H1 (cell line): ENCODE measurements around the gene C9orf40. TPM values are rescaled to one million over a fixed set of nuclear protein-coding genes. Genes with fewer than 3 reads are reported as not detected.

Experiments
- CTCF ChIA-PET: fragments of 300-600 bp; sonication (Branson Sonifier 250); formaldehyde crosslinking; loops from one replicate; lab custom pipeline; 2021; ENCODE audit not compliant: partially characterized antibody; lab: Charles Lee
- POLR2A ChIA-PET: fragments of 300-600 bp; sonication (Branson Sonifier 250); formaldehyde crosslinking; loops from one replicate; lab custom pipeline; 2021; ENCODE audit warnings: inconsistent platforms; ENCODE audit not compliant: partially characterized antibody; lab: Charles Lee
- DNase-seq, 2 experiments: peaks; one replicate each; pipeline versions ENCODE4 v3.0.0 to v3.0.0-alpha.2; 2010 to 2022; ENCODE audit warnings: low spot score in 2 of 2, low read depth in 1 of 2, mixed read lengths in 1 of 2
- FAIRE-seq: peaks from 2 replicates; lab custom pipeline; 2011; peaks lifted over from hg19 to GRCh38; lab: Jason Lieb, UNC
- H2AFZ ChIP-seq: 2 replicates; pipeline ENCODE4 v1.8.1; 2012; ENCODE audit warnings: low read length, inconsistent platforms
- H2AK5ac ChIP-seq: 2 replicates; pipeline ENCODE4 v1.6.1; 2013; ENCODE audit warnings: low read depth, low read length
- H2BK120ac ChIP-seq: replicated peaks from 2 replicates; pipeline ENCODE3; 2013; ENCODE audit warnings: low read depth, low read length, inconsistent platforms
- H2BK12ac ChIP-seq: 2 replicates; pipeline ENCODE4 v1.6.1; 2013; ENCODE audit warnings: low read depth, low read length
- H2BK15ac ChIP-seq: 2 replicates; pipeline ENCODE4 v1.6.1; 2013; ENCODE audit warnings: low read length
- H2BK20ac ChIP-seq: 2 replicates; pipeline ENCODE4 v1.6.1; 2013; ENCODE audit warnings: low read length
- H2BK5ac ChIP-seq: 2 replicates; pipeline ENCODE4 v1.6.1; 2013; ENCODE audit warnings: low read depth, low read length
- H3K14ac ChIP-seq: 2 replicates; pipeline ENCODE4 v1.6.1; 2013; ENCODE audit warnings: inconsistent platforms; ENCODE audit not compliant: insufficient read length
- H3K18ac ChIP-seq: 2 replicates; pipeline ENCODE4 v1.6.1; 2013; ENCODE audit warnings: low read length; ENCODE audit errors: extremely low read depth
- H3K23ac ChIP-seq: 2 replicates; pipeline ENCODE4 v1.6.1; 2013; ENCODE audit warnings: inconsistent platforms; ENCODE audit not compliant: insufficient read length
- H3K23me2 ChIP-seq: 2 replicates; pipeline ENCODE4 v1.6.1; 2013; ENCODE audit warnings: low read depth, low read length
- H3K27ac ChIP-seq: 2 replicates; pipeline ENCODE4 v1.6.1; 2011; ENCODE audit warnings: low read depth, low read length, inconsistent platforms
- H3K27me3 ChIP-seq, 4 experiments: replicated peaks in 1 of 4; 1 replicate in 1 of 4; 2 replicates in 3 of 4; pipeline versions ENCODE4 v1.6.1 to v1.8.1; 2011 to 2013; ENCODE audit warnings: low read length in 3 of 4, mild to moderate bottlenecking in 3 of 4, inconsistent platforms in 2 of 4, mixed read lengths in 2 of 4, moderate library complexity in 1 of 4; ENCODE audit not compliant: control insufficient read depth in 3 of 4, insufficient read depth in 3 of 4; ENCODE audit errors: extremely low read depth in 1 of 4
- H3K36me3 ChIP-seq, 4 experiments: 2 replicates each; pipeline versions ENCODE4 v1.6.1 to v1.8.1; 2011 to 2013; ENCODE audit warnings: mild to moderate bottlenecking in 4 of 4, low read length in 3 of 4, moderate library complexity in 2 of 4, control low read depth in 1 of 4, inconsistent platforms in 1 of 4; ENCODE audit not compliant: insufficient read depth in 4 of 4, control insufficient read depth in 2 of 4
- H3K4ac ChIP-seq: replicated peaks from 2 replicates; pipeline ENCODE3; 2013; ENCODE audit warnings: low read length, low read depth, mixed read lengths, inconsistent platforms; ENCODE audit not compliant: insufficient read length
- H3K4me1 ChIP-seq, 4 experiments: replicated peaks in 1 of 4; 1 replicate in 1 of 4; 2 replicates in 3 of 4; pipeline versions ENCODE4 v1.6.1 to v1.8.1; 2011 to 2013; ENCODE audit warnings: low read length in 3 of 4, inconsistent platforms in 2 of 4, mixed read lengths in 1 of 4; ENCODE audit not compliant: insufficient read depth in 4 of 4, control insufficient read depth in 3 of 4
- H3K4me2 ChIP-seq, 2 experiments: 2 replicates each; pipeline versions ENCODE4 v1.6.1 to v1.8.1; 2011 to 2013; ENCODE audit warnings: low read depth in 2 of 2, low read length in 2 of 2, control low read depth in 1 of 2, inconsistent platforms in 1 of 2, mild to moderate bottlenecking in 1 of 2; ENCODE audit not compliant: insufficient read depth in 1 of 2
- H3K4me3 ChIP-seq, 4 experiments: fragments of 200-600, 300-600 bp in 1 of 4; sonication (generic), shearing (Covaris generic), sonication (Bioruptor Twin) in 1 of 4; 2 replicates each; pipeline versions ENCODE4 v1.5.1 to v1.8.1; 2011 to 2016; ENCODE audit warnings: low read length in 4 of 4, low read depth in 3 of 4, control low read depth in 2 of 4, inconsistent platforms in 2 of 4, mild to moderate bottlenecking in 2 of 4, mixed read lengths in 1 of 4, moderate library complexity in 1 of 4; ENCODE audit not compliant: insufficient read depth in 2 of 4; ENCODE audit errors: extremely low read depth in 1 of 4
- H3K56ac ChIP-seq: replicated peaks from 2 replicates; pipeline ENCODE3; 2013; ENCODE audit warnings: low read depth, mild to moderate bottlenecking, mixed read lengths, low read length, inconsistent platforms; ENCODE audit not compliant: insufficient read length
- H3K79me1 ChIP-seq: 2 replicates; pipeline ENCODE4 v1.6.1; 2013; ENCODE audit warnings: low read depth, low read length, control low read depth
- H3K79me2 ChIP-seq, 2 experiments: 2 replicates each; pipeline versions ENCODE4 v1.6.1 to v1.8.1; 2012 to 2013; ENCODE audit warnings: low read length in 2 of 2, mild to moderate bottlenecking in 2 of 2, inconsistent platforms in 1 of 2; ENCODE audit not compliant: insufficient read depth in 2 of 2, control insufficient read depth in 1 of 2
- H3K9ac ChIP-seq, 4 experiments: replicated peaks in 1 of 4; 1 replicate in 1 of 4; 2 replicates in 3 of 4; pipeline versions ENCODE4 v1.6.1 to v1.8.1; 2011 to 2013; ENCODE audit warnings: low read depth in 3 of 4, low read length in 3 of 4, control low read depth in 2 of 4, mild to moderate bottlenecking in 2 of 4, moderate library complexity in 2 of 4, inconsistent platforms in 1 of 4; ENCODE audit errors: extremely low read depth in 1 of 4
- H3K9me3 ChIP-seq, 2 experiments: 2 replicates each; pipeline versions ENCODE4 v1.6.1 to v1.8.1; 2012 to 2013; ENCODE audit warnings: mild to moderate bottlenecking in 2 of 2, moderate library complexity in 2 of 2, control low read depth in 1 of 2, inconsistent platforms in 1 of 2, low read depth in 1 of 2, low read length in 1 of 2, mixed read lengths in 1 of 2; ENCODE audit not compliant: insufficient read depth in 2 of 2
- H4K20me1 ChIP-seq, 2 experiments: replicated peaks in 1 of 2; 2 replicates each; pipeline versions ENCODE3 to v1.8.1; 2011 to 2013; ENCODE audit warnings: inconsistent platforms in 2 of 2, low read length in 2 of 2, mild to moderate bottlenecking in 1 of 2; ENCODE audit not compliant: insufficient read depth in 2 of 2, control insufficient read depth in 1 of 2
- H4K5ac ChIP-seq: 2 replicates; pipeline ENCODE4 v1.6.1; 2013; ENCODE audit warnings: low read length, low read depth, mixed read lengths, inconsistent platforms; ENCODE audit not compliant: insufficient read length
- H4K8ac ChIP-seq: 2 replicates; pipeline ENCODE4 v1.8.0; 2013; ENCODE audit warnings: mild to moderate bottlenecking, moderate library complexity, low read length, inconsistent platforms; ENCODE audit not compliant: insufficient read depth; ENCODE audit errors: extremely low read depth
- H4K91ac ChIP-seq: replicated peaks from 2 replicates; pipeline ENCODE3; 2013; ENCODE audit warnings: low read length, mixed read lengths, inconsistent platforms; ENCODE audit not compliant: insufficient read length
- EZH2 ChIP-seq: fragments of 200-600 bp; sonication (generic); IDR thresholded peaks from 2 replicates; pipeline ENCODE4 v1.7.1; 2012; ENCODE audit warnings: low read depth, mild to moderate bottlenecking, moderate library complexity, low read length, inconsistent platforms; ENCODE audit not compliant: severe bottlenecking
- HDAC6 ChIP-seq: IDR thresholded peaks from one replicate; pipeline ENCODE4 v1.7.1; 2012; ENCODE audit warnings: low read depth, mild to moderate bottlenecking, inconsistent platforms, low read length, moderate library complexity
- KDM1A ChIP-seq: fragments of 200-600, 300-600 bp; sonication (generic); IDR thresholded peaks from 2 replicates; pipeline ENCODE4 v1.7.1; 2016; ENCODE audit warnings: mild to moderate bottlenecking, low read length, borderline replicate concordance
- MAFK ChIP-seq: IDR thresholded peaks from 2 replicates; pipeline ENCODE4 v1.6.1; 2012; ENCODE audit warnings: low read depth, mild to moderate bottlenecking, improper control_type of control experiment, low read length
- RAD21 ChIP-seq, 2 experiments: IDR thresholded peaks in 1 of 2; conservative IDR thresholded peaks in 1 of 2; 2 replicates each; pipeline ENCODE4 v1.6.1; 2011; ENCODE audit warnings: low read depth in 2 of 2, low read length in 2 of 2, improper control_type of control experiment in 1 of 2, inconsistent platforms in 1 of 2, mild to moderate bottlenecking in 1 of 2, moderate library complexity in 1 of 2
- TCF12 ChIP-seq: IDR thresholded peaks from 2 replicates; pipeline ENCODE4 v1.6.1; 2011; ENCODE audit warnings: low read depth, mild to moderate bottlenecking, low read length
- USF2 ChIP-seq: IDR thresholded peaks from 2 replicates; pipeline ENCODE4 v1.6.1; 2011; ENCODE audit warnings: low read length, improper control_type of control experiment
- WGBS, 2 experiments: shearing (Covaris generic) in 1 of 2; methylation state at CpG; one replicate each; pipeline versions ENCODE4 v1.1.6 to v1.1.7; 2013 to 2015; ENCODE audit warnings: low lambda C conversion rate in 2 of 2, mixed read lengths in 2 of 2, inconsistent platforms in 1 of 2, low coverage in 1 of 2, missing lambda C conversion rate in 1 of 2; ENCODE audit not compliant: insufficient replicate concordance in 2 of 2, insufficient coverage in 1 of 2, insufficient read length in 1 of 2; ENCODE audit errors: extremely low coverage in 1 of 2, missing lambda C conversion rate in 1 of 2; 5-methylcytosine and 5-hydroxymethylcytosine counted together
- polyA plus RNA-seq, 7 experiments: library from polyadenylated mRNA; depleted of rRNA in 3 of 7; stranded (reverse) in 5 of 7; unstranded in 2 of 7; fragments of >200 nt in 5 of 7; fragments of 200-250 nt in 2 of 7; gene quantifications; 1 replicate in 5 of 7; 2 replicates in 1 of 7; 4 replicates in 1 of 7; pipeline versions ENCODE4 v1.2.1 to v1.2.3, GENCODE V29; 2011 to 2013; ENCODE audit warnings: missing spikeins in 2 of 7, mixed read lengths in 2 of 7
- total RNA-seq: library from RNA; stranded (reverse); fragmentation: NEBNext Ultra II Directional; extraction: Animal tissue kit (Norgen Biotek cat#: 25700); gene quantifications from 2 replicates; pipeline ENCODE4 v1.2.1, GENCODE V29; 2021
- TF ChIP-seq, protein P1 (sequence below): IDR thresholded peaks from 2 replicates; pipeline ENCODE4 v1.6.1; 2012; ENCODE audit warnings: low read length, inconsistent platforms

The C9orf40 gene
- total and polyA plus RNA-seq, 2 of the 8 experiments (the other 6 are each of a cell fraction or from before 2014, with no cell fraction given) = 3.6 to 11.2 TPM

GRCh38 chr9:74951107-74951720 is 1.5 kb downstream of the C9orf40 start:
- H3K9ac ChIP-seq = peak overlapping the region in 3 of 4 experiments; percentile 0 to 62 (median 50); a peak in 4 of 7 replicates
- CTCF ChIA-PET = interaction anchor here (0.9 to 8.6 kb wide), 13 partner anchors 8 to 198 kb away, joined by 3 to 123 read pairs (median 5); partner anchors contain the start of genes CARNMT1 and TRPM6
- H3K79me1 ChIP-seq = no peaks in the 10 kb centered on the region
- no peak overlapping the region for H2BK120ac ChIP-seq
- H3K9me3 ChIP-seq = no peaks in the 10 kb centered on the region
- H3K79me2 ChIP-seq = no peaks in the 10 kb centered on the region
- no peak for TF ChIP-seq USF2
- no peak for TF ChIP-seq HDAC6
- no peak for TF ChIP-seq KDM1A
- TF ChIP-seq, protein P1, sequence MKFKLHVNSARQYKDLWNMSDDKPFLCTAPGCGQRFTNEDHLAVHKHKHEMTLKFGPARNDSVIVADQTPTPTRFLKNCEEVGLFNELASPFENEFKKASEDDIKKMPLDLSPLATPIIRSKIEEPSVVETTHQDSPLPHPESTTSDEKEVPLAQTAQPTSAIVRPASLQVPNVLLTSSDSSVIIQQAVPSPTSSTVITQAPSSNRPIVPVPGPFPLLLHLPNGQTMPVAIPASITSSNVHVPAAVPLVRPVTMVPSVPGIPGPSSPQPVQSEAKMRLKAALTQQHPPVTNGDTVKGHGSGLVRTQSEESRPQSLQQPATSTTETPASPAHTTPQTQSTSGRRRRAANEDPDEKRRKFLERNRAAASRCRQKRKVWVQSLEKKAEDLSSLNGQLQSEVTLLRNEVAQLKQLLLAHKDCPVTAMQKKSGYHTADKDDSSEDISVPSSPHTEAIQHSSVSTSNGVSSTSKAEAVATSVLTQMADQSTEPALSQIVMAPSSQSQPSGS = no peak
- TF ChIP-seq RAD21 (IDR thresholded peaks at IDR 0.05 in 1 of 2, conservative IDR thresholded peaks at IDR 0.05 in 1 of 2; ENCODE audit: low read depth in 2 of 2, low read length in 2 of 2) = no peak
- no peak for TF ChIP-seq EZH2
- no peak for TF ChIP-seq MAFK
- TF ChIP-seq TCF12 = no peak
- H2BK15ac ChIP-seq = no peak overlapping the region
- H3K23ac ChIP-seq = no peak overlapping the region
- peaks cover 0 to 5% (median 2%) of the 10 kb centered on the region in 4 experiments; a peak in 3 of 7 replicates for H3K4me1 ChIP-seq
- no peak overlapping the region for H2BK20ac ChIP-seq
- no peak overlapping the region for H4K8ac ChIP-seq
- H3K14ac ChIP-seq = no peak overlapping the region
- peak overlapping the region; percentile 4 for H4K5ac ChIP-seq
- FAIRE-seq = no peak
- peaks cover 8% of the 10 kb centered on the region; the same call in 1 of the 2 replicates for H3K23me2 ChIP-seq
- H3K27me3 ChIP-seq = no peaks in the 10 kb centered on the region
- no peak overlapping the region for H2BK12ac ChIP-seq
- no peak overlapping the region for H3K4ac ChIP-seq
- POLR2A ChIA-PET = interaction anchor here (1.0 to 1.2 kb wide), 2 partner anchors 27 to 137 kb away, joined by 5 read pairs; partner anchors contain the start of genes NMRK1 and OSTF1
- no peaks in the 10 kb centered on the region; a peak in 1 of 8 replicates for H3K36me3 ChIP-seq
- no peak overlapping the region for H4K91ac ChIP-seq
- WGBS, 2 experiments = 70% methylated on average over 21 of the region's 21 CpGs; no CpG with 5 or more reads in 1 of the 2 experiments
- peak overlapping the region; percentile 55 for H2AFZ ChIP-seq
- H3K4me3 ChIP-seq = peak overlapping the region; percentile 50 to 80 (median 71)
- H3K56ac ChIP-seq = no peak overlapping the region
- H3K4me2 ChIP-seq = peak overlapping the region; percentile 78 to 83
- no peak overlapping the region for H2AK5ac ChIP-seq
- no peak overlapping the region for H3K27ac ChIP-seq
- H3K18ac ChIP-seq = peak overlapping the region; percentile 89; the same call in 1 of the 2 replicates
- DNase-seq = no peak
- H2BK5ac ChIP-seq = peak overlapping the region; percentile 84; the same call in 1 of the 2 replicates
- no peaks in the 10 kb centered on the region for H4K20me1 ChIP-seq
